Ascending aorta (tissue), 2 donors: ENCODE results near the gene CWC27. TPM values are rescaled to one million over a fixed set of nuclear protein-coding genes. Genes with fewer than 3 reads are reported as not detected.
"Not testable (repeated sequence)": the region's sequence is repeated elsewhere in the genome, so short reads cannot be mapped to it uniquely, and the experiment has no call there.

Experiments used
- DNase-seq, 2 donors: peaks; one replicate each; pipeline ENCODE4 v3.0.0-alpha.2; 2019; ENCODE audit warnings: low spot score in 2 of 2
- H3K27ac ChIP-seq, 2 donors: fragments of 200-600 bp; sonication (generic); one replicate each; pipeline ENCODE4 v1.5.1; 2016 to 2017; ENCODE audit warnings: mild to moderate bottlenecking in 1 of 2
- H3K27me3 ChIP-seq: fragments of 200-600 bp; sonication (generic); one replicate; pipeline ENCODE4 v1.5.1; 2017
- H3K36me3 ChIP-seq, 2 donors: fragments of 200-600 bp; sonication (generic); one replicate each; pipeline ENCODE4 v1.5.1; 2016
- H3K4me1 ChIP-seq, 2 donors: fragments of 200-600 bp; sonication (generic); one replicate each; pipeline ENCODE4 v1.5.1; 2016 to 2017; ENCODE audit warnings: mild to moderate bottlenecking in 1 of 2
- H3K4me3 ChIP-seq, 2 donors: fragments of 200-600 bp; sonication (generic); one replicate each; pipeline ENCODE4 v1.5.1; 2016 to 2017; ENCODE audit warnings: mild to moderate bottlenecking in 1 of 2
- H3K9me3 ChIP-seq, 2 donors: fragments of 200-600 bp; sonication (generic); one replicate each; pipeline ENCODE4 v1.5.1; 2016
- intact Hi-C: fragments of 100-400 bp; cut with DNase I; formaldehyde crosslinking; loops from one replicate; pipeline ENCODE4 v1.15.1; 2023
- total RNA-seq: library from RNA; depleted of rRNA; stranded (reverse); fragments of >200 nt; gene quantifications from one replicate; pipeline ENCODE4 v1.1.0, GENCODE V29; 2016
- TF ChIP-seq, protein P1 (sequence below), 3 experiments: fragments of 200-600 bp in 2 of 3; fragments of 450-650 bp in 1 of 3; sonication (generic) in 2 of 3; IDR thresholded peaks; one replicate each; pipeline ENCODE4 v1.5.1; 2016 to 2019; ENCODE audit warnings: antibody characterized with exemption in 3 of 3, mild to moderate bottlenecking in 1 of 3, moderate library complexity in 1 of 3

CWC27 gene
- total RNA-seq, 1 donor from 2014 or later, result 1.7 TPM

DNA sequence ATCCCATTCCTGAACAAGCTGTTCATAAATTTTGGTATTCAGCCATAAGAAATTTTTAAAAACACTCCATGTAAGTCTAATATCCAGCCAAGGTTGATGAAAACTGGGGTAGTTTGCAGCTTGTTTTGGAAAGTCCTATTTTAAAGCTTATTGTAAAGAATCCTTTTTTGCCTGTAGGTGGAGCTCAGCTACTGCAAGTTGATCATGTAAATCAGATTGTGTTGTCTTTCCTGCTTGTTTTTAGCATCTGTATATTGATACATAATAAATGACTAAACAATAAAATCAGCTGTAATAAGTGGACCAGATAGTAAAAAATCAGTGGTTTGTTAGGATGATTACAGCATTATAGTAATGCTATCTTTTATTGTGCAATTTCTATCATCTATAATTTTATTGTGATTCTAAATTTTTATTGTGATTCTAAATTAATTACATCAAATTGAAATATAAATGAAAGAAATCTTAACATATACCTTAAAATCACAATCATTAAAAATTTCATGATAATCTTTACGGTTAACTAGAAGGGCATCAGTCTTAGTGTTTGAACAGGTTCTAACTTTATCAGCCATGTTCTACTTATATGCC is 42.4 kb downstream of the CWC27 start:
- TF ChIP-seq, protein P1, sequence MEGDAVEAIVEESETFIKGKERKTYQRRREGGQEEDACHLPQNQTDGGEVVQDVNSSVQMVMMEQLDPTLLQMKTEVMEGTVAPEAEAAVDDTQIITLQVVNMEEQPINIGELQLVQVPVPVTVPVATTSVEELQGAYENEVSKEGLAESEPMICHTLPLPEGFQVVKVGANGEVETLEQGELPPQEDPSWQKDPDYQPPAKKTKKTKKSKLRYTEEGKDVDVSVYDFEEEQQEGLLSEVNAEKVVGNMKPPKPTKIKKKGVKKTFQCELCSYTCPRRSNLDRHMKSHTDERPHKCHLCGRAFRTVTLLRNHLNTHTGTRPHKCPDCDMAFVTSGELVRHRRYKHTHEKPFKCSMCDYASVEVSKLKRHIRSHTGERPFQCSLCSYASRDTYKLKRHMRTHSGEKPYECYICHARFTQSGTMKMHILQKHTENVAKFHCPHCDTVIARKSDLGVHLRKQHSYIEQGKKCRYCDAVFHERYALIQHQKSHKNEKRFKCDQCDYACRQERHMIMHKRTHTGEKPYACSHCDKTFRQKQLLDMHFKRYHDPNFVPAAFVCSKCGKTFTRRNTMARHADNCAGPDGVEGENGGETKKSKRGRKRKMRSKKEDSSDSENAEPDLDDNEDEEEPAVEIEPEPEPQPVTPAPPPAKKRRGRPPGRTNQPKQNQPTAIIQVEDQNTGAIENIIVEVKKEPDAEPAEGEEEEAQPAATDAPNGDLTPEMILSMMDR (IDR thresholded peaks at IDR 0.05), result peak; percentile 28 to 67 (median 43)
- no peak for DNase-seq

DNA sequence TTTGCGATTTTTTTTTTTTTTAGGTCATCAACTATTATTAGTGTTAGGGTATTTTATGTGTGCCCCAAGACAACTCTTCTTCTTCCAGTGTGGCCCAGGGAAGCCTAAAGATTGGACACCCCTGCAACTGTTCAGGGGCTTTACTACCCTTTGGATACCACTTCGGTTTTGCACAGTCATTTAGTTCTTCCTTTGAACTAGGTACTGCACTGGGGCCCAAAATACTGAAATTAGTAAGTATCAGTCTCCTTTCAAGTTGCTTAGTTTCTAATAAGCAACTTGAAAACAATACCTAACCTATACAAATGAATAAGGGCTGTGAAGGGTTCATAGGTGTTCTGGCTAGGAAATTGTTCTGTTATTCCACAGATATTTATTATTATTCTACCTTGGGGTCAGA is 45.3 kb downstream of the CWC27 start:
- Histone ChIP-seq H3K36me3 (no peaks in the 10 kb centered on the region), H3K27ac (no peak overlapping the region), H3K9me3 (no peaks in the 10 kb centered on the region), H3K27me3 (no peaks in the 10 kb centered on the region), H3K4me1 (no peaks in the 10 kb centered on the region), H3K4me3 (no peak overlapping the region)
- TF ChIP-seq, protein P1 (IDR thresholded peaks at IDR 0.05), result no peak
- DNase-seq, result no peak
- intact Hi-C loops, result no loop called here

More for the DNA sequence above, 42.4 kb downstream of the CWC27 start:
- Histone ChIP-seq H3K4me1 (no peaks in the 10 kb centered on the region), H3K27ac (no peak overlapping the region), H3K4me3 (no peak overlapping the region), H3K27me3 (no peaks in the 10 kb centered on the region), H3K36me3 (no peaks in the 10 kb centered on the region), H3K9me3 (no peaks in the 10 kb centered on the region)
- intact Hi-C loops, result loop anchor here (2.0 kb wide), 1 partner anchor 672 kb away; no protein-coding TSS in a partner anchor

DNA sequence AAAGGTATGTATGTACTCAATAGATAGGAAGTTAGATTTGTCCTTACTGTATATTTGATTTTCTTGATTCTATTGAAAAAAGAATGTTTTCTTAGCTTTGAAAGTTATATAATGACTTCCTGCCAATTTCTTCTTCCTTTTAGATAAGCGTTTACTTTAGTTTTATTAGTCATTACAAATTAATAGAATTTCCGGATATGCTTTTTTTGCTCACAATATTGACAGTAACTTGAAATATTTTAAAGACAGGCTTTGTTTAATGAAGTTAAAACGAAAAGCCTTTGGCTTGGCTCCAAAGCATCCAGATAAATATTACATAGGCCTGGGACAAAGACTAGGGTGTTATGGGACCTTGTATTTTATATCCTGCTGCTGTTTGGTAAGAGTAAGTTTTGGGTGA is 49.5 kb downstream of the CWC27 start:
- Histone ChIP-seq H3K4me1 (no peaks in the 10 kb centered on the region), H3K9me3 (no peaks in the 10 kb centered on the region), H3K36me3 (no peaks in the 10 kb centered on the region), H3K27me3 (no peaks in the 10 kb centered on the region), H3K4me3 (no peak overlapping the region), H3K27ac (no peak overlapping the region)
- TF ChIP-seq, protein P1 (IDR thresholded peaks at IDR 0.05), result no peak
- DNase-seq, result no peak
- intact Hi-C loops, result no loop called here

DNA sequence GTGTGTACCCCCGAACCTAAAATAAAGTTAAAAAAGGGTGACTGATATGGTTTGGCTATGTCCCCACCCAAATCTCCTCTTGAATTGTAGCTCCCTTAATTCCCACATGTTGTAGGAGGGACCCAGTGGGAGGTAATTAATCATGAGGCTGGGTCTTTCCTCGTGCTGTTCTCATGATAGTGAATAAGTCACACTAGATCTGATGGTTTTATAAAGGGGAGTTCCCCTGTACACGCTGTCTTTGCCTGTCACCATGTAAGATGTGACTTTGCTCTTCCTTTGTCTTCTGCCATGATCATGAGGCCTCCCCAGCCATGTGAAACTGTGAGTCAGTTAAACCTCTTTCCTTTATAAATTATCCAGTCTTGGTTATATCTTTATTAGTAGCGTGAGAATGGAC is 50.6 kb downstream of the CWC27 start:
- H3K9me3 ChIP-seq, H3K27me3 ChIP-seq, intact Hi-C loops, H3K27ac ChIP-seq, DNase-seq, H3K4me3 ChIP-seq, H3K4me1 ChIP-seq, H3K36me3 ChIP-seq: not testable (repeated sequence)

DNA sequence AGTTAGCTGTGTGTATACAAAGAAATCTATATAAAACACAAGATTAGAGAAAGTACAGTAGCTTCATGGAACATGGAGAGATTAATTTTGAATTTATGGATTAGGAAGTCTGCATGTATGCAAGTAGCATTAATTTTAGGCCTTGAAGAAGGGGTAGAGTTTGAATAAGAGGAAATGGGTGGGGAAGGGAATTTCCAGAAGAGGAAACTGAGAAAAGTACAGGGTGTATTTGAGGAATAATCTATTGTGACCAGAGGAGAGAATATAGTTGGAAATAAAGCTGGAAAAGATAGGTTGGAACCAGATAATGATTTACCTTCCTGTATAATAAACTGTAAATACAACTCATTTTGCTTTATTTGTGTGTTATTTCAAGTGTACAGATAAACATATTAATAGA is 53.6 kb downstream of the CWC27 start:
- Histone ChIP-seq H3K27ac (no peak overlapping the region), H3K36me3 (no peaks in the 10 kb centered on the region), H3K4me1 (no peaks in the 10 kb centered on the region), H3K9me3 (no peaks in the 10 kb centered on the region), H3K27me3 (no peaks in the 10 kb centered on the region), H3K4me3 (no peak overlapping the region)
- no peak for DNase-seq
- intact Hi-C loops, result no loop called here
- TF ChIP-seq, protein P1 (IDR thresholded peaks at IDR 0.05), result no peak

DNA sequence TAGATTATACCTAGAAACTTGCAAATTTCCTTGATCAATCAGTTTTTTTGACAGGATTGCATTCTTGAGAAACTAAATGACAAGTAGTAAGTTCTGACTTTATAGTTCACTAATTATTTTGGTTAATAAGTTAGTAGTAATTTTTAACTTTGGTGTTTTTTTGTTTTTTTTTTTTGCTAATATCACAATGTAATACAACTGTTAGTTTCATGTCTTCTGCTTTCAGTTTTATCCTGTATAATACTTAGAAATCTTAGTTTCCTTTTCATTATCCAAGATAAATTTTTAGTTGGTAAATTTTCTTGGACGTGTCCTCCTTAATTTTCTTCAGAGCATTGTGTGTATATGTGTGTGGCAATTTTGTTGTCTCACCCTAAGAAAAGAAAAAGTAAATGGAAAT is 57.8 kb downstream of the CWC27 start:
- H3K36me3 ChIP-seq, result no peaks in the 10 kb centered on the region
- no peaks in the 10 kb centered on the region for H3K4me1 ChIP-seq
- TF ChIP-seq, protein P1 (IDR thresholded peaks at IDR 0.05), result no peak
- H3K9me3 ChIP-seq, result no peaks in the 10 kb centered on the region
- intact Hi-C loops, result no loop called here
- no peak overlapping the region for H3K4me3 ChIP-seq
- no peak overlapping the region for H3K27ac ChIP-seq
- no peaks in the 10 kb centered on the region for H3K27me3 ChIP-seq
- no peak for DNase-seq
